Immature natural killer cell (primary cell): ENCODE measurements around the gene MAP6. TPM values are rescaled to one million over a fixed set of nuclear protein-coding genes. Genes with fewer than 3 reads are reported as not detected.
A peak's percentile ranks its signal among the peaks of the same experiment; 100 is the strongest.

Source experiments
- DNase-seq, 3 donors: peaks; one replicate each; pipeline ENCODE4 v3.0.0; 2022; ENCODE audit warnings: mixed read lengths in 1 of 3
- H3K27ac Mint-ChIP-seq, 6 donors: one replicate each; pipeline ENCODE4 v1.8.0; 2020; ENCODE audit warnings: mixed read lengths in 6 of 6, mild to moderate bottlenecking in 5 of 6, inconsistent platforms in 4 of 6, moderate library complexity in 3 of 6
- H3K27me3 Mint-ChIP-seq, 3 donors: one replicate each; pipeline ENCODE4 v1.8.0; 2020 to 2021; ENCODE audit warnings: low read depth in 3 of 3, mild to moderate bottlenecking in 3 of 3, mixed read lengths in 3 of 3, moderate library complexity in 3 of 3, inconsistent platforms in 1 of 3
- H3K36me3 Mint-ChIP-seq, 3 donors: one replicate each; pipeline ENCODE4 v1.8.0; 2020; ENCODE audit warnings: mixed read lengths in 3 of 3, inconsistent platforms in 2 of 3, mild to moderate bottlenecking in 2 of 3
- H3K4me1 Mint-ChIP-seq, 2 donors: one replicate each; pipeline ENCODE4 v1.8.0; 2020; ENCODE audit warnings: inconsistent platforms in 2 of 2, mild to moderate bottlenecking in 2 of 2, mixed read lengths in 2 of 2, moderate library complexity in 1 of 2
- H3K4me3 Mint-ChIP-seq, 5 donors: one replicate each; pipeline ENCODE4 v1.8.0; 2020; ENCODE audit warnings: mild to moderate bottlenecking in 5 of 5, mixed read lengths in 5 of 5, inconsistent platforms in 3 of 5, moderate library complexity in 3 of 5
- H3K9me3 Mint-ChIP-seq, 6 donors: one replicate each; pipeline ENCODE4 v1.8.0; 2020; ENCODE audit warnings: mild to moderate bottlenecking in 6 of 6, mixed read lengths in 6 of 6, inconsistent platforms in 4 of 6, moderate library complexity in 3 of 6
- polyA plus RNA-seq, 3 donors: library from polyadenylated mRNA; unstranded; fragments of 300-500 nt; fragmentation: Illumina TruSeq; gene quantifications; one replicate each; pipeline ENCODE4 v1.2.3, GENCODE V29; 2021

MAP6 gene
- polyA plus RNA-seq: not detected

- peak in 1 of 3 donors; percentile 2 for DNase-seq
- peaks cover 14 to 25% of the 10 kb centered on the region in 2 donors for H3K4me1 Mint-ChIP-seq
- peaks cover 0 to 3% (median 0%) of the 10 kb centered on the region in 3 donors for H3K36me3 Mint-ChIP-seq
- peaks cover 15 to 27% (median 25%) of the 10 kb centered on the region in 3 donors for H3K27me3 Mint-ChIP-seq
- peaks cover 0 to 3% (median 0%) of the 10 kb centered on the region in 6 donors for H3K9me3 Mint-ChIP-seq
- H3K27ac Mint-ChIP-seq: no peak within 1 kb of the TSS
- H3K4me3 Mint-ChIP-seq: peak within 1 kb of the TSS; percentile 72 to 88 (median 85)
Measured at GRCh38 chr11:75668451-75669297, at the start of gene MAP6. Gene MAP6, minus strand, starts transcription at chr11:75669038. Its CDS starts 669 bp downstream, at chr11:75668369.

DNA sequence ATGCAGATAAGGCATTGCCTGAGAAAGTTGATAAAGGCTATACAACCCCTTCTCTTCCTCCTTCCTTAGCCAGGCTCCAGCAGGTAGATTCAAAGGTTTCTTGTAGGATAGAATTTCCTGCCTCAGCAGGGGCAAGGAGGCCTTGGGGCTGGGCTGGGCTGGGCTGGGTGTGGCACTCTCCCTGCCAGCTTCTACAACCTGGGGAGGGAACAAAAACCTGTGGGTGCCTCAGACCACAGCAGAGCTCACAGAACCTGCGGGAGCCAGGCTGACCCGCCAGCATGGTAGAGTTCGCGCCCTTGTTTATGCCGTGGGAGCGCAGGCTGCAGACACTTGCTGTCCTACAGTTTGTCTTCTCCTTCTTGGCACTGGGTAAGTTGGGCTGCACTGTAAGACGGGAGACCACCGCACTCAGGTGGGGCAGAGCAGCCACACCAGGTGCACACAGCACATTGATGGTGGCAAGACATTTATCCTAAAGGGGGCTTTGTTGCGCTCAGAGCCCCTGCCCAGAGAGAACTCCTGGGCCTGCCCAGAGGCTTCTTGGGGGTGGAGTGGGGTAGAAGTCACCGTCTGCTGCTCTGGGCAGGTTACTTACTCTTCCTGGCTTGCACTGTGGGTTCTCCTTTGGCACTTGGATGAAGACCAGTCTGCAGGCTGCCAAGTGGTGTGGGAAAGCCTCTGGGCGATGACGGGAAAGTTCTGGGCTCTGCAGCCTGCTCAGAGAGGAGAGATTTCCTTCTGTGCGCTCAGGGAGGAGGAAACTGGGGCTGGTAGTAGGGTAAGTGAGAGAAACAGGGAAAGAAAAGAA lies 49.0 kb upstream of the MAP6 start, which contains the start of gene MOGAT2:
Gene MOGAT2 (plus strand): TSS at position 231 of the 811 bp plus-strand sequence. CDS start 51 bp downstream, at position 282.
- no peak within 1 kb of the TSS for H3K4me3 Mint-ChIP-seq
- no peaks in the 10 kb centered on the region for H3K36me3 Mint-ChIP-seq
- no peak within 1 kb of the TSS for H3K27ac Mint-ChIP-seq
- DNase-seq: no peak
- H3K27me3 Mint-ChIP-seq: peaks cover 3 to 5% (median 3%) of the 10 kb centered on the region in 3 donors
- no peaks in the 10 kb centered on the region for H3K4me1 Mint-ChIP-seq
- H3K9me3 Mint-ChIP-seq: no peaks in the 10 kb centered on the region

DNA sequence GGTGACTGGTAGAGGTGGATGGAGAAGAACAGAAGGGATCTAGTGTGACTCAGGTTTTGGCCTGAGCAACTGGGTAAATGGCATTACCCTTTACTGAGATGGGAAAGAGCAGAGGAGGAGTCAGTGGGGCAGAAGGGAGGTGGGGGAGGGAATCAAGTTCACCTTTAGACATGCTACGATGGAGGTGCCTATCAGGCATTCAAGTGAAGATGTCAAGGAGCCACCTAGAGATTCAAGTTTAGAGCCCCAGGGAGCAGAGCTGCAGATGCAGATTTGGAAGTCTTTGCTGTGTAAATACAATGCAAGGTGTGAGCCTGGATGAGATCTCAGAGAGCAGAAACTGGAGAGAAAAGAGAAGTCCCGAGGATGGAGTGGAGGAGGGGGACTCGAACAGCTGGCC lies 47.8 kb upstream of the MAP6 start:
- H3K27ac Mint-ChIP-seq: peak overlapping the region in 1 of 6 donors; percentile 1
- no peaks in the 10 kb centered on the region for H3K9me3 Mint-ChIP-seq
- no peaks in the 10 kb centered on the region for H3K4me1 Mint-ChIP-seq
- H3K27me3 Mint-ChIP-seq: peaks cover 1 to 7% (median 3%) of the 10 kb centered on the region in 3 donors
- H3K36me3 Mint-ChIP-seq: no peaks in the 10 kb centered on the region
- H3K4me3 Mint-ChIP-seq: no peak overlapping the region
- DNase-seq: no peak

GRCh38 chr11:75715688-75716087 lies 46.9 kb upstream of the MAP6 start:
- Mint-ChIP-seq H3K27ac (no peak overlapping the region), H3K4me1 (no peaks in the 10 kb centered on the region), H3K36me3 (no peaks in the 10 kb centered on the region), H3K4me3 (no peak overlapping the region), H3K27me3 (peaks cover 1 to 7% (median 3%) of the 10 kb centered on the region in 3 donors), H3K9me3 (no peaks in the 10 kb centered on the region)
- no peak for DNase-seq

GRCh38 chr11:75714211-75714610 lies 45.4 kb upstream of the MAP6 start:
- no peaks in the 10 kb centered on the region for H3K36me3 Mint-ChIP-seq
- DNase-seq: no peak
- no peak overlapping the region for H3K27ac Mint-ChIP-seq
- no peaks in the 10 kb centered on the region for H3K9me3 Mint-ChIP-seq
- H3K4me3 Mint-ChIP-seq: no peak overlapping the region
- no peaks in the 10 kb centered on the region for H3K4me1 Mint-ChIP-seq
- H3K27me3 Mint-ChIP-seq: peaks cover 1 to 7% (median 3%) of the 10 kb centered on the region in 3 donors

GRCh38 chr11:75706260-75706729 lies 37.5 kb upstream of the MAP6 start:
- H3K9me3 Mint-ChIP-seq: no peaks in the 10 kb centered on the region
- peak; percentile 46 to 62 (median 57) for DNase-seq
- H3K36me3 Mint-ChIP-seq: no peaks in the 10 kb centered on the region
- H3K27me3 Mint-ChIP-seq: peaks cover 2 to 8% (median 4%) of the 10 kb centered on the region in 3 donors
- no peak overlapping the region for H3K4me3 Mint-ChIP-seq
- H3K4me1 Mint-ChIP-seq: peaks cover 3 to 10% of the 10 kb centered on the region in 2 donors
- no peak overlapping the region for H3K27ac Mint-ChIP-seq

- no peak overlapping the region for H3K27ac Mint-ChIP-seq
- H3K4me1 Mint-ChIP-seq: peaks cover 3 to 10% of the 10 kb centered on the region in 2 donors
- H3K36me3 Mint-ChIP-seq: no peaks in the 10 kb centered on the region
- H3K9me3 Mint-ChIP-seq: no peaks in the 10 kb centered on the region
- no peak overlapping the region for H3K4me3 Mint-ChIP-seq
- no peak for DNase-seq
- H3K27me3 Mint-ChIP-seq: peaks cover 2 to 8% (median 4%) of the 10 kb centered on the region in 3 donors
Measured at GRCh38 chr11:75705541-75705940, 36.7 kb upstream of the MAP6 start.

- H3K36me3 Mint-ChIP-seq: no peaks in the 10 kb centered on the region
- no peak for DNase-seq
Measured at GRCh38 chr11:75703695-75704237, 34.9 kb upstream of the MAP6 start.

GRCh38 chr11:75700940-75701339 lies 32.1 kb upstream of the MAP6 start:
- Mint-ChIP-seq H3K27ac (no peak overlapping the region), H3K36me3 (peaks cover 0 to 5% (median 0%) of the 10 kb centered on the region in 3 donors), H3K27me3 (peaks cover 3 to 11% (median 4%) of the 10 kb centered on the region in 3 donors), H3K4me1 (peaks cover 0 to 7% of the 10 kb centered on the region in 2 donors), H3K9me3 (no peaks in the 10 kb centered on the region), H3K4me3 (no peak overlapping the region)
- DNase-seq: no peak

More at GRCh38 chr11:75703695-75704237, 34.9 kb upstream of the MAP6 start:
- H3K4me3 Mint-ChIP-seq: no peak overlapping the region
- H3K9me3 Mint-ChIP-seq: no peaks in the 10 kb centered on the region
- H3K27ac Mint-ChIP-seq: no peak overlapping the region
- H3K4me1 Mint-ChIP-seq: peaks cover 3 to 10% of the 10 kb centered on the region in 2 donors
- peaks cover 4 to 10% (median 4%) of the 10 kb centered on the region in 3 donors for H3K27me3 Mint-ChIP-seq

GRCh38 chr11:75697906-75698581 lies 29.2 kb upstream of the MAP6 start:
- Mint-ChIP-seq H3K27ac (no peak overlapping the region), H3K36me3 (peaks cover 0 to 5% (median 0%) of the 10 kb centered on the region in 3 donors), H3K9me3 (no peaks in the 10 kb centered on the region), H3K4me3 (no peak overlapping the region), H3K4me1 (no peaks in the 10 kb centered on the region), H3K27me3 (peaks cover 0 to 10% (median 7%) of the 10 kb centered on the region in 3 donors)
- no peak for DNase-seq

DNA sequence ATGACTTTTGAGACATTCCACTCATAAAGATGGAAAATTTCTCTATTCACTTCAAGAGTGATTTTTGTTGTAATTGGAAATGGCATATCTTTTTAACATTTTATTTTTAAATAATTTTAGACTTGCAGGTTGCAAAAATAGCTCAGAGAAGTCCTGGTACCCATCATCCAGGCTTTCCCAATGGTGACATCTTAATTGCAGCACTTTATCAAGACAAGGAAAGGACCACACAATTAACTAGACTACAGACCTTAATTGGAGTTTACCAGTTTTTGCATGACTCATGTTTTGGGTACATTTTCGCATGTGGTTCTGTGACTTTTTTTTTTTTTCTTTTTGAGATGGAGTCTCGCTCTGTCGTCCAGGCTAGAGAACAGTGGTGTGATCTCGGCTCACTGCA lies 23.0 kb upstream of the MAP6 start:
- no peak overlapping the region for H3K27ac Mint-ChIP-seq
- H3K4me3 Mint-ChIP-seq: no peak overlapping the region
- H3K27me3 Mint-ChIP-seq: peaks cover 3 to 20% (median 7%) of the 10 kb centered on the region in 3 donors
- DNase-seq: no peak
- no peaks in the 10 kb centered on the region for H3K4me1 Mint-ChIP-seq
- H3K9me3 Mint-ChIP-seq: peaks cover 0 to 2% (median 0%) of the 10 kb centered on the region in 6 donors
- no peaks in the 10 kb centered on the region for H3K36me3 Mint-ChIP-seq

DNA sequence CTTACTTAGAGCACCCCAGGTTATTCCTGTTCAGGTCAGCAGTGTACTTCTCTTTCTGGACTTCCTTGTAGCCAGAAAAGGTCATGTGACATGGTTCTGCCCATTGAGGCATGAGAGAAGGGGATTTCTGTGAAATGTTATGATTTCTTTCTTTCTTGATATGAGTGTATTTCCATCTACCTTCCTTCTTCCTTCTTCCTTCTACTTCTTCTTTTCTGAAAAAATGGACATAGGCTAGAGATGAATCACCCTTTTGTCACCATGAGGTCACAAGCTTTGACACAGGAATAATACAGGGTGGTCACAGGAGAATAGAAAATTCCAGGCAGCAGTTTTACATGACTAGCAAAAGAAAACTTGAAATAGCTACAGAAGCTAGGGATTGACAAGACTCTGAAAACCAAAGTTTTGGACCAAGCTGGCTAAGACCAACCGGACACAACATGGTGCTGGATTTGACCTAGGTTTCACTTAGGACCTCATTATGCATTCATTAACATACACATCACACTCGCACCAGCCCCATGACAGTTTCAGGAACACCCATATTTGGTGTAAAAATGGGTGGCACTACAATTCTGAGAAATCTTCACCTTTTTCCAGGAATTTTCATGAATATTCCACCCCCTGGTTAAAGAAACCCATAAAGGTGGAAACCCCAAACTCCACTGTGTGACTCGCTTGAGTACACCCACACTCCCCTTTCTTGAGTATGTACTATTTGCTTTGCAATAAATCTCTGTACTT lies 21.2 kb upstream of the MAP6 start:
- no peak overlapping the region for H3K27ac Mint-ChIP-seq

More for the DNA sequence above, 21.2 kb upstream of the MAP6 start:
- Mint-ChIP-seq H3K36me3 (peaks cover 0 to 8% (median 4%) of the 10 kb centered on the region in 3 donors), H3K4me1 (no peaks in the 10 kb centered on the region), H3K9me3 (peaks cover 0 to 19% (median 12%) of the 10 kb centered on the region in 6 donors), H3K27me3 (peaks cover 8 to 26% (median 12%) of the 10 kb centered on the region in 3 donors), H3K4me3 (no peak overlapping the region)
- DNase-seq: no peak
